Measurements from ENCODE around the gene PTGES2.
"Not testable (repeated sequence)": the region's sequence is repeated elsewhere in the genome, so short reads cannot be mapped to it uniquely, and the experiment has no call there.

PTGES2 gene

GRCh38 chr9:128084746-128085145 lies 42.8 kb downstream of the PTGES2 start:
- DNase-seq: no peak

- DNase-seq: no peak
Observed at GRCh38 chr9:128082151-128082550, 45.4 kb downstream of the PTGES2 start.

- DNase-seq: no peak
Observed at GRCh38 chr9:128081056-128081455, 46.5 kb downstream of the PTGES2 start.

GRCh38 chr9:128080206-128080605 lies 47.3 kb downstream of the PTGES2 start:
- no peak for DNase-seq

- no peak for DNase-seq
Observed at GRCh38 chr9:128078504-128079434, 48.8 kb downstream of the PTGES2 start.

GRCh38 chr9:128077847-128078503 lies 49.6 kb downstream of the PTGES2 start:
- no peak for DNase-seq

GRCh38 chr9:128073253-128073886 lies 54.2 kb downstream of the PTGES2 start:
- DNase-seq: no peak

GRCh38 chr9:128072144-128073021 lies 55.1 kb downstream of the PTGES2 start:
- DNase-seq: peak; percentile 20

- not testable (repeated sequence) for DNase-seq
Observed at GRCh38 chr9:128071475-128071874, 56.1 kb downstream of the PTGES2 start.

GRCh38 chr9:128070874-128071273 lies 56.7 kb downstream of the PTGES2 start:
- DNase-seq: no peak
